Vagina (tissue), 2 donors: ENCODE results near the gene DNAH14.

Experiments
- POLR2A ChIP-seq, 2 donors: fragments of 450-650 bp; IDR thresholded peaks; one replicate each; pipeline ENCODE4 v1.6.1; 2017; ENCODE audit warnings: antibody characterized with exemption in 2 of 2, mild to moderate bottlenecking in 2 of 2, moderate library complexity in 2 of 2
- POLR2AphosphoS5 ChIP-seq, 2 donors: sonication (generic); formaldehyde crosslinking; IDR thresholded peaks; one replicate each; pipeline ENCODE4 v1.9.0; 2017; ENCODE audit warnings: antibody characterized with exemption in 2 of 2, mild to moderate bottlenecking in 2 of 2, low read depth in 1 of 2; ENCODE audit not compliant: insufficient read depth in 1 of 2
- TF ChIP-seq, protein P1 (sequence below), 3 experiments: fragments of 450-650 bp in 2 of 3; fragments of 200-600 bp in 1 of 3; sonication (generic) in 1 of 3; IDR thresholded peaks; one replicate each; pipeline ENCODE4 v1.5.1; 2017 to 2019; ENCODE audit warnings: antibody characterized with exemption in 3 of 3, mild to moderate bottlenecking in 2 of 3, moderate library complexity in 2 of 3

DNA sequence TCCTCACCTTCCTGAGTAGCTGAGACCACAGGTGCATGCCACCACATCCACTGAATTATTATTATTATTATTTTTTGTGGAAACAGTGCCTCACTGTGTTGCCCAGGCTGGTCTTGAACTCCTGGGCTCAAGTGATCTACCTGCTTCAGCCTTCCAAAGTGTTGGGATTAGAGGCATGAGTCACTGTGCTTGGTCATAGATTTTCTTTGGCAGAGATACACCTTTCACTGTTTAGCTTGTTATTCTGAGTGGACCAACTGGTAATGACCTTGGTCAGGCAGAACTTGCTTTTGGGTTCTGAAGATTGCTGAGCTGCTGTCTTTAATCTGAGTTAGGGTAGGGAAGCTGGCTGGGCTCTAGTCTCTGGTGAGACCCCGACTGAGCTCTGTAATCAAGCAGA is 66.8 kb downstream of the DNAH14 start:
- TF ChIP-seq, protein P1, sequence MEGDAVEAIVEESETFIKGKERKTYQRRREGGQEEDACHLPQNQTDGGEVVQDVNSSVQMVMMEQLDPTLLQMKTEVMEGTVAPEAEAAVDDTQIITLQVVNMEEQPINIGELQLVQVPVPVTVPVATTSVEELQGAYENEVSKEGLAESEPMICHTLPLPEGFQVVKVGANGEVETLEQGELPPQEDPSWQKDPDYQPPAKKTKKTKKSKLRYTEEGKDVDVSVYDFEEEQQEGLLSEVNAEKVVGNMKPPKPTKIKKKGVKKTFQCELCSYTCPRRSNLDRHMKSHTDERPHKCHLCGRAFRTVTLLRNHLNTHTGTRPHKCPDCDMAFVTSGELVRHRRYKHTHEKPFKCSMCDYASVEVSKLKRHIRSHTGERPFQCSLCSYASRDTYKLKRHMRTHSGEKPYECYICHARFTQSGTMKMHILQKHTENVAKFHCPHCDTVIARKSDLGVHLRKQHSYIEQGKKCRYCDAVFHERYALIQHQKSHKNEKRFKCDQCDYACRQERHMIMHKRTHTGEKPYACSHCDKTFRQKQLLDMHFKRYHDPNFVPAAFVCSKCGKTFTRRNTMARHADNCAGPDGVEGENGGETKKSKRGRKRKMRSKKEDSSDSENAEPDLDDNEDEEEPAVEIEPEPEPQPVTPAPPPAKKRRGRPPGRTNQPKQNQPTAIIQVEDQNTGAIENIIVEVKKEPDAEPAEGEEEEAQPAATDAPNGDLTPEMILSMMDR (IDR thresholded peaks at IDR 0.05): no peak
- no peak for TF ChIP-seq POLR2AphosphoS5 (IDR thresholded peaks at IDR 0.05; ENCODE audit: insufficient read depth in 1 of 2, low read depth in 1 of 2)
- no peak for TF ChIP-seq POLR2A (IDR thresholded peaks at IDR 0.05)
